ENCODE results near the gene RFX2. TPM values are rescaled to one million over a fixed set of nuclear protein-coding genes. Genes with fewer than 3 reads are reported as not detected.
A peak's percentile ranks its signal among the peaks of the same experiment; 100 is the strongest.

The RFX2 gene
- total RNA-seq, 1 donor from 2014 or later: 6.2 TPM

GRCh38 chr19:6068711-6069110, 41.6 kb downstream of the RFX2 start:
- Histone ChIP-seq H3K4me2 (no peak overlapping the region), H3K9ac (no peak overlapping the region), H2AFZ (replicated peaks) (no peak overlapping the region), H3F3A (ENCODE audit: low read depth) (peaks cover 7% of the 10 kb centered on the region), H3K9me3 (ENCODE audit: low read depth) (no peaks in the 10 kb centered on the region), H3K36me3 (no peaks in the 10 kb centered on the region), H3K79me2 (ENCODE audit: low read depth) (no peaks in the 10 kb centered on the region), H3K27me3 (peaks cover 13% of the 10 kb centered on the region), H4K20me1 (ENCODE audit: low read depth) (peaks cover 9% of the 10 kb centered on the region), H3K4me3 (no peak overlapping the region), H3K27ac (no peak overlapping the region), H3K4me1 (peaks cover 14% of the 10 kb centered on the region)
- Mint-ChIP-seq H3K4me3 (peak overlapping the region; percentile 50), H3K9me3 (peaks cover 18% of the 10 kb centered on the region), H3K4me1 (peaks cover 67% of the 10 kb centered on the region), H3K36me3 (peaks cover 30% of the 10 kb centered on the region), H3K27ac (peak overlapping the region; percentile 100), H3K27me3 (ENCODE audit: insufficient read depth, low read depth) (peaks cover 3% of the 10 kb centered on the region)
- TF ChIP-seq EZH2phosphoT487 (IDR thresholded peaks at IDR 0.05) (no peak), EZH2 (IDR thresholded peaks at IDR 0.05) (no peak)
- TF ChIP-seq, protein P1, sequence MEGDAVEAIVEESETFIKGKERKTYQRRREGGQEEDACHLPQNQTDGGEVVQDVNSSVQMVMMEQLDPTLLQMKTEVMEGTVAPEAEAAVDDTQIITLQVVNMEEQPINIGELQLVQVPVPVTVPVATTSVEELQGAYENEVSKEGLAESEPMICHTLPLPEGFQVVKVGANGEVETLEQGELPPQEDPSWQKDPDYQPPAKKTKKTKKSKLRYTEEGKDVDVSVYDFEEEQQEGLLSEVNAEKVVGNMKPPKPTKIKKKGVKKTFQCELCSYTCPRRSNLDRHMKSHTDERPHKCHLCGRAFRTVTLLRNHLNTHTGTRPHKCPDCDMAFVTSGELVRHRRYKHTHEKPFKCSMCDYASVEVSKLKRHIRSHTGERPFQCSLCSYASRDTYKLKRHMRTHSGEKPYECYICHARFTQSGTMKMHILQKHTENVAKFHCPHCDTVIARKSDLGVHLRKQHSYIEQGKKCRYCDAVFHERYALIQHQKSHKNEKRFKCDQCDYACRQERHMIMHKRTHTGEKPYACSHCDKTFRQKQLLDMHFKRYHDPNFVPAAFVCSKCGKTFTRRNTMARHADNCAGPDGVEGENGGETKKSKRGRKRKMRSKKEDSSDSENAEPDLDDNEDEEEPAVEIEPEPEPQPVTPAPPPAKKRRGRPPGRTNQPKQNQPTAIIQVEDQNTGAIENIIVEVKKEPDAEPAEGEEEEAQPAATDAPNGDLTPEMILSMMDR (IDR thresholded peaks at IDR 0.05): no peak
- DNase-seq (ENCODE audit: low spot score): no peak

DNA sequence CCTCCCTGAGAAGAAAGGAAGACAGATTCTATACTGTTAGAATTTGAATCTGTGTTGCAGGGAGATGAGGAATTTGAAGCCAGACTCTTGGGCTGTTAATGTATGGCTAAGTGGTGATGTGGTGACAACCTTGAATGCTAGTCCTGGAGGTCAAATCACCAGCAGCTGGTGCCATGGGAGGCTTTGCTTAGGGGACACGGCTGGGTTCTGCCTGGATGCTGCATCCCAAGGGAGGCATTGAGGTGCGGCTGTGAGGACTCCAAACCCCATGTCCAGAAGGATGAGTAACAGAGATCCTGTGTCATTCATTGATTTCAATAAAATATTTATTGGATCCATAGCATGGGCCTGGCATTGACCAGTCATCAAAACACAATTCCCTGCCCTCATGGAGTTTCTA, 42.3 kb downstream of the RFX2 start:
- peaks cover 13% of the 10 kb centered on the region for H3K27me3 ChIP-seq
- DNase-seq (ENCODE audit: low spot score): no peak
- peak overlapping the region; percentile 100 for H3K27ac Mint-ChIP-seq

DNA sequence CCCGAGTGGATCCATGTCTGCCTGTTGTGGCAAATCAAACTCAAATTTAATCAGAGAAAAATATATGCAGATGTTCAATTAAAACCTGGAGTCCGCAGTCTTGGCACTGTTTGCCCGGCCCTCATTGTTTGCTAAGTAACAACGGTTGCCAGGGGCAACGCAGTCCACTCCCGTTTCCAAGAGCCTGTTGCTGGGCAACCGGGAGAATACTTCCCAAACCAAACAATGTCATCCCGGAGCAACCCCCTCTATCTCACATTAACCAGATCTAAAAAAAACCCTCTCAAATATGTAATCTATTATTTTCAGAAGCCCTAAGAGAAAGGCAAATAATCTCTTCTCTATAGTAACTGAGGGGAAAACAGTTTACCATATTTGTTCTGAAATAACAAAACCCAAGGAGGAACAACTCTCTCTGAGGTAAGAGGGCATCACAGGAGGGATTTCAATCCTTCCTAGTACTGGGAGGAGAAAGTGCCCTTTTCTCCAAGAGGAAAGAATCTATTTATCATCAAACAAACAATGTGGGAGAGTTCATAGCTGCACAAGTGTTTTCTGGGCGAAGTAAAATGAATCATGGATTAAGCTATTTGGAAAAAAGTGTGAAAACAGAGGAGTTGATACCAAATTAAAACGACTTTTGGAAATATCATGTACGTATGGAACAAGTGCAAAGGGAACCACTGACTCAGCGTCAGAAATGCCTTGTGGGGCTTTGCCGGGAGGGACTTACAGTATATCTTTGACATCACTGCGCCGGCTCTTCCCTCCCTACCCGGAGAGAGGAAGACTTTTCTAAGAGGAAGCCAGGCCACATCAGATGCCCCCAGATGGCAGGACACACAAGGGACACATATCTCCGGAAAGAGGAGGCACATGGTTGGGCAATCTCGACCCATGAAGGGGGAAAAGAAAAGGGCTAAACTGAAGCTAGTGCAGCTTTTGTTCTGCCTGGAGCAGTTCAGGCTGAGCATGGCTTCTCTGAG, 43.3 kb downstream of the RFX2 start:
- Histone ChIP-seq H3K4me2 (peak overlapping the region; percentile 28), H4K20me1 (ENCODE audit: low read depth) (peaks cover 9% of the 10 kb centered on the region), H3K79me2 (ENCODE audit: low read depth) (no peaks in the 10 kb centered on the region), H2AFZ (replicated peaks) (no peak overlapping the region), H3K4me1 (peaks cover 14% of the 10 kb centered on the region), H3F3A (ENCODE audit: low read depth) (peaks cover 7% of the 10 kb centered on the region), H3K9ac (no peak overlapping the region), H3K27ac (no peak overlapping the region), H3K36me3 (no peaks in the 10 kb centered on the region), H3K4me3 (no peak overlapping the region), H3K27me3 (peaks cover 13% of the 10 kb centered on the region), H3K9me3 (ENCODE audit: low read depth) (no peaks in the 10 kb centered on the region)
- TF ChIP-seq EZH2 (IDR thresholded peaks at IDR 0.05): no peak
- no peak for TF ChIP-seq EZH2phosphoT487 (IDR thresholded peaks at IDR 0.05)
- TF ChIP-seq, protein P1 (IDR thresholded peaks at IDR 0.05): no peak
- H3K27ac Mint-ChIP-seq: peak overlapping the region; percentile 100
- peaks cover 37% of the 10 kb centered on the region for H3K36me3 Mint-ChIP-seq
- DNase-seq (ENCODE audit: low spot score): peak; percentile 98
- H3K27me3 Mint-ChIP-seq (ENCODE audit: insufficient read depth, low read depth): peaks cover 3% of the 10 kb centered on the region
- H3K9me3 Mint-ChIP-seq: peaks cover 18% of the 10 kb centered on the region
- H3K4me3 Mint-ChIP-seq: peak overlapping the region; percentile 69
- peaks cover 73% of the 10 kb centered on the region for H3K4me1 Mint-ChIP-seq

More for the DNA sequence above, 42.3 kb downstream of the RFX2 start:
- TF ChIP-seq EZH2phosphoT487 (IDR thresholded peaks at IDR 0.05) (no peak), EZH2 (IDR thresholded peaks at IDR 0.05) (no peak)
- TF ChIP-seq, protein P1 (IDR thresholded peaks at IDR 0.05): no peak
- Histone ChIP-seq H4K20me1 (ENCODE audit: low read depth) (peaks cover 9% of the 10 kb centered on the region), H3K36me3 (no peaks in the 10 kb centered on the region), H3K4me3 (no peak overlapping the region), H3K9me3 (ENCODE audit: low read depth) (no peaks in the 10 kb centered on the region), H3K27ac (no peak overlapping the region), H2AFZ (replicated peaks) (no peak overlapping the region), H3F3A (ENCODE audit: low read depth) (peaks cover 7% of the 10 kb centered on the region), H3K4me1 (peaks cover 14% of the 10 kb centered on the region), H3K9ac (no peak overlapping the region), H3K79me2 (ENCODE audit: low read depth) (no peaks in the 10 kb centered on the region), H3K4me2 (no peak overlapping the region)
- Mint-ChIP-seq H3K4me3 (peak overlapping the region; percentile 30), H3K27me3 (ENCODE audit: insufficient read depth, low read depth) (peaks cover 3% of the 10 kb centered on the region), H3K36me3 (peaks cover 32% of the 10 kb centered on the region), H3K9me3 (peaks cover 18% of the 10 kb centered on the region), H3K4me1 (peaks cover 69% of the 10 kb centered on the region)
